Measurements from ENCODE around the gene LRCH1. TPM values are rescaled to one million over a fixed set of nuclear protein-coding genes. Genes with fewer than 3 reads are reported as not detected.

The LRCH1 gene
- total RNA-seq, 1 experiment from 2014 or later = 11.7 TPM

GRCh38 chr13:46580362-46580839, 27.4 kb downstream of the LRCH1 start:
- TF ChIP-seq CTCF (IDR thresholded peaks at IDR 0.05; ENCODE audit: unreplicated experiment) = no peak
- no peak overlapping the region for H3K4me3 Mint-ChIP-seq (ENCODE audit: low read depth, unreplicated experiment)
- no peaks in the 10 kb centered on the region for H3K4me1 Mint-ChIP-seq (ENCODE audit: low read depth, unreplicated experiment)
- no peak for DNase-seq
- no peaks in the 10 kb centered on the region for H3K9me3 Mint-ChIP-seq (ENCODE audit: low read depth, unreplicated experiment)
- no TSS peak for BruUV-seq (replicated peaks)
- intact Hi-C loops (cut with micrococcal nuclease; ENCODE audit: unreplicated experiment) = no loop called here
- H3K27me3 Mint-ChIP-seq (ENCODE audit: unreplicated experiment) = no peaks in the 10 kb centered on the region
- no peaks in the 10 kb centered on the region for H3K36me3 Mint-ChIP-seq (ENCODE audit: insufficient read depth, unreplicated experiment)
- CTCF ChIA-PET = no interaction called here
- no peak overlapping the region for H3K27ac Mint-ChIP-seq (ENCODE audit: unreplicated experiment)

GRCh38 chr13:46582190-46582589, 29.2 kb downstream of the LRCH1 start:
- TF ChIP-seq CTCF (IDR thresholded peaks at IDR 0.05; ENCODE audit: unreplicated experiment) = no peak
- H3K27ac Mint-ChIP-seq (ENCODE audit: unreplicated experiment) = no peak overlapping the region
- CTCF ChIA-PET = interaction anchor here (1.5 kb wide), 1 partner anchor 30 kb away, joined by 3 read pairs; no protein-coding TSS in a partner anchor
- no TSS peak for BruUV-seq (replicated peaks)
- no peaks in the 10 kb centered on the region for H3K36me3 Mint-ChIP-seq (ENCODE audit: insufficient read depth, unreplicated experiment)
- H3K4me1 Mint-ChIP-seq (ENCODE audit: low read depth, unreplicated experiment) = peaks cover 7% of the 10 kb centered on the region
- DNase-seq = no peak
- intact Hi-C loops (cut with micrococcal nuclease; ENCODE audit: unreplicated experiment) = no loop called here
- H3K4me3 Mint-ChIP-seq (ENCODE audit: low read depth, unreplicated experiment) = no peak overlapping the region
- no peaks in the 10 kb centered on the region for H3K9me3 Mint-ChIP-seq (ENCODE audit: low read depth, unreplicated experiment)
- H3K27me3 Mint-ChIP-seq (ENCODE audit: unreplicated experiment) = no peaks in the 10 kb centered on the region

- CTCF ChIA-PET = interaction anchor here (1.5 kb wide), 1 partner anchor 35 kb away, joined by 3 read pairs; no protein-coding TSS in a partner anchor
- H3K4me3 Mint-ChIP-seq (ENCODE audit: low read depth, unreplicated experiment) = no peak overlapping the region
- H3K4me1 Mint-ChIP-seq (ENCODE audit: low read depth, unreplicated experiment) = peaks cover 17% of the 10 kb centered on the region
- no peak for DNase-seq
- H3K36me3 Mint-ChIP-seq (ENCODE audit: insufficient read depth, unreplicated experiment) = no peaks in the 10 kb centered on the region
- intact Hi-C loops (cut with micrococcal nuclease; ENCODE audit: unreplicated experiment) = no loop called here
- no TSS peak for BruUV-seq (replicated peaks)
- TF ChIP-seq CTCF (IDR thresholded peaks at IDR 0.05; ENCODE audit: unreplicated experiment) = no peak
- no peaks in the 10 kb centered on the region for H3K27me3 Mint-ChIP-seq (ENCODE audit: unreplicated experiment)
- H3K9me3 Mint-ChIP-seq (ENCODE audit: low read depth, unreplicated experiment) = no peaks in the 10 kb centered on the region
- H3K27ac Mint-ChIP-seq (ENCODE audit: unreplicated experiment) = no peak overlapping the region
These were observed 34.0 kb downstream of the LRCH1 start for GRCh38 chr13:46586751-46587514.

- TF ChIP-seq CTCF (IDR thresholded peaks at IDR 0.05; ENCODE audit: unreplicated experiment) = no peak
These were observed 34.9 kb downstream of the LRCH1 start for GRCh38 chr13:46587807-46588418.

More at GRCh38 chr13:46587807-46588418, 34.9 kb downstream of the LRCH1 start:
- intact Hi-C loops (cut with micrococcal nuclease; ENCODE audit: unreplicated experiment) = no loop called here
- Mint-ChIP-seq H3K4me3 (ENCODE audit: low read depth, unreplicated experiment) (no peak overlapping the region), H3K27me3 (ENCODE audit: unreplicated experiment) (no peaks in the 10 kb centered on the region), H3K9me3 (ENCODE audit: low read depth, unreplicated experiment) (no peaks in the 10 kb centered on the region), H3K36me3 (ENCODE audit: insufficient read depth, unreplicated experiment) (no peaks in the 10 kb centered on the region), H3K27ac (ENCODE audit: unreplicated experiment) (no peak overlapping the region), H3K4me1 (ENCODE audit: low read depth, unreplicated experiment) (peaks cover 27% of the 10 kb centered on the region)
- CTCF ChIA-PET = interaction anchor here (1.5 kb wide), 1 partner anchor 36 kb away, joined by 3 read pairs; no protein-coding TSS in a partner anchor
- no peak for DNase-seq
- BruUV-seq (replicated peaks) = no TSS peak
